ENCODE results near the gene SPSB1. TPM values are rescaled to one million over a fixed set of nuclear protein-coding genes. Genes with fewer than 3 reads are reported as not detected.

The SPSB1 gene
- total RNA-seq, 1 donor from 2014 or later: 34.7 TPM

DNA sequence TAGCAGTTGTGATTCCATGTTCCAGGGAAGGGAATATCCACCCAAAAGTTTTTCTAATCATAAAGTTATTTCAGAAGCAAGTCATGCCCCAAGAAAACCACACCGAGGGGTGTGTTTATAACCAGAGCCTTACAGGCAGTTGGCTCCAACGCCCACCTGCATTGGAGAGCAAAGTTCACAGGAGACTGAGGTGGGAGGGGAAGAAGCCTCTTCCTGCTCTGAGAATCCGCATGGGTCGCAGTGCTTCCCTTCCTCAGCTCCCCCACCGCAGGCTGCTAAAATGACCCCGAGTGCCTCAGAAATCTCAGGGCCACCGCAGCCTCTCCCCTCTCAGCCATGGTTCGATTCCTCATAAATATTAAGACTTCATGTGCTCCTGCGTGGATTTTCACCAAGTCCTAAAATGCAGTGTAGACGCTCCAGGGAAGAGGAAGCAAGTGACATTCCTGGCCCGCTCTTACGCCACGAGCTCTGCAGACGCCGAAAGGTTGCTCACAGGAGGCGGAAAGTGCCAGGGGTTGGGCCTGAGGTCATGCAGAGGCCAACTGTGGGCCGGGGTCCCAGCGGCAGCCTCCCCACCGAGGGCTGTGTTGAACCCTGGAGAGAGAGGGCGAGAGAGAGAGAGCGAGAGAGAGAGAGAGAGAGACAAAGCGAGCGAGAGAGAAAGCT lies 13.4 kb upstream of the SPSB1 start:
- DNase-seq (ENCODE audit: low read depth): peak; percentile 27

DNA sequence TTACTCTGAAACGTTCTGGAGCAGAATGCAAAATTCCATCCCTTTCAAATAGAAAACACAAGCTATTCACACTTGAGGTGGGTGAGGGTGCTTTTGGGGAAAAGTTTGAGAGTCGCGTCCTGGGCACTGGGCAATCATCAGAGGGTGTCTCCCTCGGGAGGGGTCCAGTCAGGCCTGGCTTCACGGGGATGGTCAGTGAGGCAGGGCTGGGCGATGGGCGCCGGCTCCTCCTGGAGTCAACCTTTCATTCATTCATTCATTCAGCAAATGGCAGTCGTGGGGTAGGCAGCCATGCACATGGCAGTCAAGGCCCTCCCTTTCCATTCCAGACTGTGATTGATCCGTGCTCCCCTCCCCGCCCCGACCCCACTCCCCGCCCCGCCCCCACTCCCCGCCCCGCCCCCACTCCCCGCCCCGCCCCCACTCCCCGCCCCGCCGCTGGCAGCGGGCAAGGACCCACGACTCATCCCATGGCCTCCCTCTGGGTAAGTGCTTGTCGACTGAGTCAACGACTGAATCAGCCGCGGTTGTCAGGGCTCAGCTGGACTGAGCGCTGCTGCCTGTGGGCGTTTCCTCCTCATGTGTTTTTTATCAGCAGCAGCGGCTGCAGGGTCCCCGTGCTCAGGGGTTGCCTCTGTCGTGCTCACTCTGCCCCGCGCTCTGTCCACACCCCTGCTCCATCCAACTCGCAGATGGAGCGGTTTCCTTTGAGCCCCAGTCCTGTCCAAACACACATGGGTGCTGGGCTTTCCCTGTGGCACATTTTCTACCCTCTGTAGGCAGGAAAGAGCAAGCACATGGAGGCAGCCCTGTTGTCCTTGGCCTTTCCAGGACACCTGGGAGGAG lies 12.5 kb upstream of the SPSB1 start:
- DNase-seq (ENCODE audit: low read depth): peak; percentile 80

- DNase-seq (ENCODE audit: low read depth): peak; percentile 20
Observed at GRCh38 chr1:9281071-9281827, 11.4 kb upstream of the SPSB1 start.

DNA sequence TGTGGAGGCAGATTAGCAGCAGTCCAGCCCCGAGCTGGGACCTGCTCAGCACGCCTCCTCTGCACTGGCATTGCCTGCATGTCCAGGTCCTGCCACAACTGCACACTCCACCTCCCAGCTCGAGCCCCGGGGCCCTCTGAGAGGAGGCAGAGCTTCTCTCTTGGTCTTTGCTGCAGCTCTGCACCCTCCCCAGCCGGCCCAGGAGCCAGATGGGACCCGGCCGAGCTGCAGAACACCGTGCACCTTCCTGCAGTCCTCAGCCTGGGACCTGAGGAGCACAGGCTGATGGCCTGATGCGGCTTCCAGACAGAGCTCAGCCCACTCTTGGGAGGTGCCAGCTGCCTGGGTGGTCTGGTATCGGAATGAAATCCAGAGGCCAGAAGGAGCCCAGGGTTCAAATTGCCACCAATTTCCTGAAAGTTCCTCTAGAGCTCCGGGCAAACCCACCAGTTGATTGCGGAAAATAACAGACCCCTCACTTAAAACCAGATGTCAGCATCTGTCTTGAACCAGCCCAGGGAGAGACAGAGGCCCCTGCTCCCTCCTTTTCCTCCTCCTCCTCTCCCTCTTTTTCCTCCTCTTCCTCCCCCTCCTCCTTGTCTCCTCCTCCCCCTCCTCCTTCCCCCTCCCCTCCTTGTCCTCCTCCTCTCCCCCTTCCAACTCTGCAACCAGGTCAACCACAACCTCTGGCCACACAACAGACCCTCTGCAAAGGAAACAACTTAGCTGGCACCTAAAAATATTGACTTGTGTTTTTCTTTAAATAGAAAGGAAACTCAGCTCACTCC lies 10.6 kb upstream of the SPSB1 start:
- DNase-seq (ENCODE audit: low read depth): no peak

- DNase-seq (ENCODE audit: low read depth): no peak
Observed at GRCh38 chr1:9282696-9282955, 10.1 kb upstream of the SPSB1 start.

DNA sequence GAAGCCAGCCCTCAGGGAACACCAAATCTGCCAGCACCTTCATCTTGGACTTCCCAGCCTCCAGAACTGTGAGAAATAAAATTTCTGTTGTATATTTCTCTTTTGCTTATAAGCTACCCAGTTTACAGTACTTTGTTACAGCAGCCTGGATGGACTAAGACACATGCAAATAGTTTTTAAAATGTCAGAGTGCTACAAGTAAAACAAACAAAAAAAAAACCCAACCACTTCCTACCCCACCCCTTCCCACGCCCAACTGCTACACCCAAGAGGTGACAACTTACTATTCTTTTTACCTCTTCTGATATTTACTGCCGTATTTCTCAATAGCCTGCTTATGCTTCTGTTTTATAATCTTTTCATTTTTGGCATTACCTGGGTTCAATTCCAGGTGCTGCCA lies 8.6 kb upstream of the SPSB1 start:
- no peak for DNase-seq (ENCODE audit: low read depth)

DNA sequence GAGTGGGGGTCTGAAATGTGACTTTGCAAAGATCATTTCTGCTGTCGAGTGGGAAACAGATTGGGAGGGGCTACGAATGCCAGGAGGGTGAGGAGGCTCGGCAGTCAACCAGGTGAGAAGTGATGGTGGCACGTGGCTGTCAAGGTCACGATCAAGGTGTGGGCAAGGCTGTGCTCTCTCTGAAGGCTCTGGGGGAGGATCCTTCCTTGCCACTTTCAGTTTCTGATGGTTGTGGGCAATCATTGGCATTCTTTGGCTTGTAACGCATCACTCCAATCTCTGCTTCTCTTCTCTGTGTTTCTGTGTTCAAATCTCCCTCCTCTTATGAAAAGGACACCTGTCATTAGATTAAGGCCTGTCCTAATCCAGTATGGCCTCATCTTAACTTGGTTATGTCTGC lies 6.1 kb upstream of the SPSB1 start:
- DNase-seq (ENCODE audit: low read depth): no peak

DNA sequence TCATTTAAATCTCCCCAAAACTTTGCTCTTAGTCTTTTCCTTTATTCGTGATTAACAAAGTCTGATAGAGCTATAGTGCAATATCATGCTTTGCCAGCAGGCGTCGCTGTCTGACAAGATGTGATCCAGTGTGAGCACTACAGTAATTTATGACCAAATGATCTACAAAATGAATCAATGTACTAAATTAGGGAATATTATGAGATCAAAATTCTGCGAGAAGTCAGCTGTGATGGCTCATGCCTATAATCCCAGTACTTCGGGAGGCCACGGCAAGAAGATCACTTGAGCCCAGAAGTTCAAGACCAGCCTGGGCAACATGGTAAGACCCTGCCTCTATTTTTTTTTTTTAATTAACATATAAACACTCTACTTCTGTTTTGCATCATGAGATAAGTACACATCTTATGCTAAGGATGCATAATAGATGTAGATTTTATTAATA lies 3.6 kb upstream of the SPSB1 start:
- peak; percentile 67 for DNase-seq (ENCODE audit: low read depth)

GRCh38 chr1:9289711-9290485 lies 2.8 kb upstream of the SPSB1 start:
- peak; percentile 97 for DNase-seq (ENCODE audit: low read depth)

- DNase-seq (ENCODE audit: low read depth): peak; percentile 29
Observed at GRCh38 chr1:9291914-9292360, 757 bp upstream of the SPSB1 start.

DNA sequence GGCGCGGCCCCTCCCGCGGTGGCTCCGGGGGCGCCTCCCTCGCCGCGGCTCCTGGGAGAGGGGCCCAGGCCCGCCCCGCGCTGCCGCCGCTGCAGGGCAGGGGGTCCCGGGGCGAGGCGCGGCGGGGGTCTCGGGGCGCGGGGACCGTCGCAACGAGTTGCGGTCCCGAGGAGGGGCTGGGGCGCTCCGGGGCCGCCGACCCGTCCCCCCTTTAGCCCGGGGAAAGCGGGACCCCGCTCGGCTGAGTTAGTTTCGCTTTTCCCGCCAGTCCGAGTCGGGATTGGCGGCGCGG lies 493 bp downstream of the SPSB1 start:
- no peak for DNase-seq (ENCODE audit: low read depth)

GRCh38 chr1:9293533-9294404 lies 1.1 kb downstream of the SPSB1 start:
- peak; percentile 52 for DNase-seq (ENCODE audit: low read depth)

DNA sequence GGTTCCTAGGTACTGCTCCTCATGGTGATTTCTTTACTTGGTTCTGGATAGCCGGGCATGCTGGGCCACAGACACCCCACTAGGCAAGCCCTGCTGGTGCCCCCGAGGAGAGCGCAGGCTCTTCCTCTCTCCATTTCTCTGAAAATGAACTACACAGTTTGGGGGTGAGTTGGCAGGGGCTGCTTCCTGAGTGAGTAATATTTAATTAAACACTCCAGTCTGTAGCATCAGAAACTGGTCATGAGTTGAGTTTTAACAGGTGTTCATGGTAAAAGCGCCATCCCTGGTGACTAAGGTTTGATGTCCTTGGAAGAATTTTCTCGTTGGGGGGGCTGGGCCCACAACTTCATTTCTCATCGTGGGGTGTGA lies 1.7 kb downstream of the SPSB1 start:
- DNase-seq (ENCODE audit: low read depth): peak; percentile 88

DNA sequence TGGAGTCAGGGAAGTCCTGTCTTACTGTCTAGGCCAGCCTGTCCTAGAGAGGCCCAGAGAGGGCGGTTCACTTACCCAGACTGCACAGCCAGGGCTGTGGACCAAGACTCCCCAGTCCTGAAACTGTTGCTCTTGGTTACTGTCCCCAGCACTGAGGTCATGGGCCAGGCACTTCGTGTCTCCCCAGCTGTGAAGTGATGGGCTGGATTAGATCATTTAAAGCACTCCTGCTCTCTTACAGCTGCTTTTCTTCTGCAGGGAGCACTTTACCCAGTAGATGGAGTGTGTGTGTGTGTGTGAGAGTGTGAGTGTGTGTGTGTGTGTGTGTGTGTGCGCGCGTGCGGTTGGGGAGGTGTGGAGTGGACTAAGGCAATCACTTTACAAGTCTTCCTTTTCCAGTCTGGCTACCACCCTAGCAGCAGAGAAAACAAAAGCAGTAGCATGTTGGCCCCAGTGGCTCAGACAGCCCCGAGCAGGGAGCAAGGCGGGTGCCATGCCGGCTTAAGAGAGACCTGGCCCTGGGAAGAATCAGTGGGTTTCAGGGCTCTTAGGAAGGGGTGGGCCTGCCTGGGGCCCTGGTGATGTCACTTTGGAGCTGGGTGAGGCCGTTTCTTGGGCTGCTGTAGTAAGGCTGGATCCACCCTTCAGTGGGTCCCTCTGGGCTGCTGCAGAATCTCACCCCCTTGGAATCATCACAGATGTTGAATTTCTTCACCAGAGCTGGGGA lies 2.4 kb downstream of the SPSB1 start:
- peak; percentile 38 for DNase-seq (ENCODE audit: low read depth)

GRCh38 chr1:9295884-9296283 lies 3.2 kb downstream of the SPSB1 start:
- no peak for DNase-seq (ENCODE audit: low read depth)

DNA sequence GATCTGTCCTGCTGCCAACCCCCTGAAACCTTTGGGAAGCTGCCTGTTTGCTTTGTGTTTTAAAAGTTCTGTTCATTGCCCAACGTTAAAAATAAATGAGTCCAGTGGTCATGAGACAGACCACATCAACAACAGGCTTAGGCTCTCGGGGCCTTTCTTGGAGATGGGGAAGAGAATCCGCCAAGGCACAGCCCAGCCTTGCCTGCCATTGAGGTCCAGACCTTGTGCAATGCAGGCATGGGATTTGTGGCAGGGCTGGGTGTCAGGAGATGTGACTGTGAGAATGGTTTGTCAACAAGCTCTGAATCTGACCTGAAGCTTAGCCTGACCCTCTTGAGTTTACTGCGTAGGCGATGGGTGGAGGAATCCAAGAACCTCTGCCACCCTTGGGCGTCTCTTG lies 4.2 kb downstream of the SPSB1 start:
- DNase-seq (ENCODE audit: low read depth): no peak

- DNase-seq (ENCODE audit: low read depth): peak; percentile 27
Observed at GRCh38 chr1:9297831-9298230, 5.1 kb downstream of the SPSB1 start.

- DNase-seq (ENCODE audit: low read depth): no peak
Observed at GRCh38 chr1:9298282-9298681, 5.6 kb downstream of the SPSB1 start.

All from renal cortical epithelial cell (primary cell).